Kidney (tissue), 14 donors: ENCODE data around the gene SRGAP2C. TPM values are rescaled to one million over a fixed set of nuclear protein-coding genes. Genes with fewer than 3 reads are reported as not detected.
"Not testable (repeated sequence)": the region's sequence is repeated elsewhere in the genome, so short reads cannot be mapped to it uniquely, and the experiment has no call there.

Experiments used
- DNase-seq, 5 donors: peaks; one replicate each; pipeline ENCODE4 v3.0.0-alpha.2; 2013 to 2020
- FAIRE-seq: peaks from 2 replicates; lab custom pipeline; 2012; peaks lifted over from hg19 to GRCh38; lab: Jason Lieb, UNC
- H3K27ac ChIP-seq, 2 donors: one replicate each; pipeline ENCODE4 v1.7.0; 2013; ENCODE audit warnings: low read depth in 2 of 2, low read length in 2 of 2, inconsistent platforms in 1 of 2
- H3K27me3 ChIP-seq: one replicate; pipeline ENCODE4 v1.7.1; 2013; ENCODE audit warnings: low read length, inconsistent platforms; ENCODE audit not compliant: control insufficient read depth, insufficient read depth
- H3K36me3 ChIP-seq, 3 donors: one replicate each; pipeline versions ENCODE4 v1.7.0 to v1.7.1; 2013; ENCODE audit warnings: low read length in 3 of 3, control low read depth in 1 of 3, inconsistent platforms in 1 of 3; ENCODE audit not compliant: insufficient read depth in 3 of 3, control insufficient read depth in 2 of 3
- H3K4me1 ChIP-seq, 3 donors: one replicate each; pipeline versions ENCODE4 v1.7.0 to v1.7.1; 2013; ENCODE audit warnings: low read length in 3 of 3, inconsistent platforms in 1 of 3, low read depth in 1 of 3; ENCODE audit not compliant: control insufficient read depth in 2 of 3, insufficient read depth in 2 of 3
- H3K4me3 ChIP-seq, 3 donors: one replicate each; pipeline versions ENCODE4 v1.7.0 to v1.8.1; 2013; ENCODE audit warnings: low read length in 3 of 3, control low read depth in 1 of 3, inconsistent platforms in 1 of 3
- H3K9ac ChIP-seq, 3 donors: one replicate each; pipeline versions ENCODE4 v1.7.0 to v1.7.1; 2013; ENCODE audit warnings: low read length in 3 of 3, control low read depth in 1 of 3, inconsistent platforms in 1 of 3
- H3K9me3 ChIP-seq, 3 donors: one replicate each; pipeline versions ENCODE4 v1.7.0 to v1.7.1; 2013; ENCODE audit warnings: low read length in 3 of 3, control low read depth in 1 of 3, inconsistent platforms in 1 of 3; ENCODE audit not compliant: control insufficient read depth in 2 of 3, insufficient read depth in 1 of 3
- CTCF ChIP-seq: IDR thresholded peaks from 3 replicates; pipeline ENCODE4 v1.5.1; 2012; ENCODE audit warnings: mild to moderate bottlenecking, moderate library complexity, borderline replicate concordance; ENCODE audit not compliant: insufficient read depth; ENCODE audit errors: extremely low read depth
- intact Hi-C: fragments of 100-400 bp; cut with DNase I; formaldehyde crosslinking; loops from one replicate; pipeline ENCODE4 v1.11.1; 2022
- polyA plus RNA-seq: library from polyadenylated mRNA; stranded (reverse); fragments of 350-450 nt; fragmentation: Illumina TruSeq; extraction: RNeasy Lipid Tissue Mini Kit (QIAGEN cat#74804); gene quantifications from one replicate; pipeline ENCODE4 v1.2.3, GENCODE V29; 2014; ENCODE audit warnings: low read depth, low replicate concordance; ENCODE audit not compliant: insufficient read depth
- total RNA-seq: library from RNA; stranded (reverse); fragmentation: NEBNext Ultra II Directional; extraction: Animal tissue kit (Norgen Biotek cat#: 25700); gene quantifications from one replicate; pipeline ENCODE4 v1.2.1, GENCODE V29; 2021
- donor health status: control.
- donor health status: control.
- donor health status: control.
- donor health status: control.
- donor health status: control.
- donor health status: DM: yes; HTN: yes; CAD: no.
- donor health status: Normal renal cell carcinoma (clear cell type).

SRGAP2C gene
- total and polyA plus RNA-seq, 2 donors from 2014 or later: 6.6 to 29.1 TPM

GRCh38 chr1:121418369-121419049 lies 233.7 kb downstream of the SRGAP2C start:
- H3K4me1 ChIP-seq: no peaks in the 10 kb centered on the region
- no peak overlapping the region for H3K9ac ChIP-seq
- H3K9me3 ChIP-seq: no peaks in the 10 kb centered on the region
- no peaks in the 10 kb centered on the region for H3K27me3 ChIP-seq
- H3K4me3 ChIP-seq: no peak overlapping the region
- TF ChIP-seq CTCF: no peak
- H3K27ac ChIP-seq: no peak overlapping the region
- FAIRE-seq (no peak), DNase-seq (peak in 2 of 5 donors; percentile 13 to 14)
- intact Hi-C loops: no loop called here
- no peaks in the 10 kb centered on the region for H3K36me3 ChIP-seq

GRCh38 chr1:121419050-121419615 lies 234.4 kb downstream of the SRGAP2C start:
- H3K36me3 ChIP-seq, DNase-seq, intact Hi-C loops, H3K9ac ChIP-seq, H3K4me1 ChIP-seq, H3K27ac ChIP-seq, H3K4me3 ChIP-seq, H3K9me3 ChIP-seq, H3K27me3 ChIP-seq, FAIRE-seq: not testable (repeated sequence)

GRCh38 chr1:121421490-121421889 lies 236.7 kb downstream of the SRGAP2C start:
- DNase-seq: not testable (repeated sequence)
- peak; percentile 38 for FAIRE-seq

GRCh38 chr1:121423956-121424355 lies 239.2 kb downstream of the SRGAP2C start:
- H3K27ac ChIP-seq, H3K4me3 ChIP-seq, H3K9me3 ChIP-seq, intact Hi-C loops, H3K9ac ChIP-seq, FAIRE-seq, H3K4me1 ChIP-seq, H3K36me3 ChIP-seq, H3K27me3 ChIP-seq, DNase-seq: not testable (repeated sequence)

More at GRCh38 chr1:121421490-121421889, 236.7 kb downstream of the SRGAP2C start:
- H3K9me3 ChIP-seq, H3K4me3 ChIP-seq, H3K36me3 ChIP-seq, intact Hi-C loops, H3K4me1 ChIP-seq, H3K9ac ChIP-seq, H3K27me3 ChIP-seq, H3K27ac ChIP-seq: not testable (repeated sequence)

- not testable (repeated sequence) for FAIRE-seq, H3K9ac ChIP-seq, H3K4me3 ChIP-seq
These were observed 248.7 kb downstream of the SRGAP2C start for GRCh38 chr1:121433517-121433916.

GRCh38 chr1:121438862-121439261 lies 254.1 kb downstream of the SRGAP2C start:
- H3K36me3 ChIP-seq, DNase-seq, H3K4me1 ChIP-seq, H3K4me3 ChIP-seq, intact Hi-C loops, H3K27me3 ChIP-seq, FAIRE-seq, H3K27ac ChIP-seq, H3K9ac ChIP-seq, H3K9me3 ChIP-seq: not testable (repeated sequence)

More at GRCh38 chr1:121433517-121433916, 248.7 kb downstream of the SRGAP2C start:
- H3K4me1 ChIP-seq, H3K27me3 ChIP-seq, DNase-seq, H3K27ac ChIP-seq, intact Hi-C loops, H3K36me3 ChIP-seq, H3K9me3 ChIP-seq: not testable (repeated sequence)
